A673 (cell line): ENCODE measurements around the gene FLACC1.

Source experiments
- CTCF ChIP-seq: fragments of 300-800, 200-600 bp; sonication (generic); conservative IDR thresholded peaks from 2 replicates; pipeline ENCODE4 v1.5.1; 2017; ENCODE audit warnings: low read depth, mild to moderate bottlenecking, antibody characterized with exemption, low read length, moderate library complexity, mixed read lengths
- EZH2 ChIP-seq: fragments of 200-600 bp; sonication (generic); IDR thresholded peaks from 2 replicates; pipeline ENCODE4 v1.6.1; 2017; ENCODE audit warnings: borderline replicate concordance, low read depth, mild to moderate bottlenecking, mixed read lengths, antibody characterized with exemption, low read length; ENCODE audit not compliant: poor library complexity, severe bottlenecking

GRCh38 chr2:201270293-201271001 lies 86.7 kb downstream of the FLACC1 start:
- no peak for TF ChIP-seq CTCF
- no peak for TF ChIP-seq EZH2
